Cortex of kidney (tissue), 1 donor: ENCODE data around the gene ZNF746.

Source experiments
- DNase-seq: peaks from one replicate; lab custom pipeline; 2025; lab: John Stamatoyannopoulos, UW

Gene ZNF746

GRCh38 chr7:149427893-149428292 lies 69.7 kb downstream of the ZNF746 start:
- DNase-seq: no peak

- DNase-seq: no peak
Measured at GRCh38 chr7:149427096-149427680, 70.4 kb downstream of the ZNF746 start.

GRCh38 chr7:149423449-149424110 lies 74.0 kb downstream of the ZNF746 start:
- DNase-seq: no peak

GRCh38 chr7:149422914-149423301 lies 74.7 kb downstream of the ZNF746 start:
- no peak for DNase-seq
